NCI-H146 (cell line): ENCODE measurements around the gene TIGD7.
A peak's percentile ranks its signal among the peaks of the same experiment; 100 is the strongest.

Source experiments
- DNase-seq: peaks from one replicate; lab custom pipeline; 2025; lab: John Stamatoyannopoulos, UW

The TIGD7 gene, protein sequence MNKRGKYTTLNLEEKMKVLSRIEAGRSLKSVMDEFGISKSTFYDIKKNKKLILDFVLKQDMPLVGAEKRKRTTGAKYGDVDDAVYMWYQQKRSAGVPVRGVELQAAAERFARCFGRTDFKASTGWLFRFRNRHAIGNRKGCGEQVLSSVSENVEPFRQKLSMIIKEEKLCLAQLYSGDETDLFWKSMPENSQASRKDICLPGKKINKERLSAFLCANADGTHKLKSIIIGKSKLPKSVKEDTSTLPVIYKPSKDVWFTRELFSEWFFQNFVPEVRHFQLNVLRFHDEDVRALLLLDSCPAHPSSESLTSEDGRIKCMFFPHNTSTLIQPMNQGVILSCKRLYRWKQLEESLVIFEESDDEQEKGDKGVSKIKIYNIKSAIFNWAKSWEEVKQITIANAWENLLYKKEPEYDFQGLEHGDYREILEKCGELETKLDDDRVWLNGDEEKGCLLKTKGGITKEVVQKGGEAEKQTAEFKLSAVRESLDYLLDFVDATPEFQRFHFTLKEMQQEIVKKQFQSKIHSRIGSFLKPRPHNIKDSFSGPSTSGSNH

DNA sequence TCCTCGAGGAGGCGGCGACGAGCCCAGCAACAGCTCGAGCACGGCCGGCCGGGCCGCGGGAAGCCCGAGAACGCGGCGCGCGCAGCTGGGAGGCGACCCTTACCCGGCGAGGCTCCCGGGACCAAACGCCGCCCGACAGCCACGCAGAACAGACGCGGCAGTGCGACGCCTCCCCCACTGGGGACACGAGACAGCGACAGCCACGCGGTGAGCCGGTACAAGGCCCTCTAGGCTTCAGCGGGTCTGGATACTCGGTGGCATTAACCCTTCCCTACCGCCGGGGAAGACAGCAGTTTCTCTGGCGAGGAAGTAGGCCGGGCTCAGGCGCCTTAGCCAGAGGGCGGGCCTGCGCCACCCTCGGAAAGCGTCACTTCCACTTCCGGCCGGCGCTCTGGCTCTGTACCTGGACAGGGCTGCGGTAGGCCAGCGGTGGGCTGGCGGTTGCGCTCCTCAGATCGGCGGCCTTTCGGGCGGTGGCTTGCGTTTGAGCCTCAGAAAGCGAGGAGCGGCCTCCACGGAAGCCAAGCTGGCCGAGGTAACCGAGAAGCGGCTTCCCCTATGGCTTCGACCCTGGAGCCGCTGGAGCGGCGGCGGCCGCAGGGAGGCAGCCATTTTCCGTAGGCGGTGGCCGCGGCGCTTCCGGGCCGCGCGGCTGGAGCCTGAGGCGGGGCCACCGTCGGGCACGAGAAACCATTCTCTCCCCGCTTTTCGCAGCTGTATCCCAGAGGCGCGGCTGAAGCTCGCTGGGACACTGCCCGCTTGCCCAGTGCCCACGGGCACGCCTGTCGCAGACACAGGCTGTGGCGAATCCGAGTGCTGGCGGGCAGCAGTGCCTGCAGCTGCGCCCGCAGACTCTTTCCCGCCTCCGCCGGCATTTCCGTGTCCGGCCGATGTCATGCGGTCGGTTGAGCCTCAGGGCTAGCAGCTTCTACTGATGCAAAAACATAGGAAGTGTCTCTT lies at the start of gene TIGD7, which contains the start of gene ZNF75A:
TIGD7 (minus strand) TSS at position 322 of the 960 bp plus-strand sequence. CDS start 4,816 bp downstream, outside the sequence.
ZNF75A (plus strand) TSS at position 389 of the 960 bp plus-strand sequence. CDS start 2,932 bp downstream, outside the sequence.
- DNase-seq = peak; percentile 93

DNA sequence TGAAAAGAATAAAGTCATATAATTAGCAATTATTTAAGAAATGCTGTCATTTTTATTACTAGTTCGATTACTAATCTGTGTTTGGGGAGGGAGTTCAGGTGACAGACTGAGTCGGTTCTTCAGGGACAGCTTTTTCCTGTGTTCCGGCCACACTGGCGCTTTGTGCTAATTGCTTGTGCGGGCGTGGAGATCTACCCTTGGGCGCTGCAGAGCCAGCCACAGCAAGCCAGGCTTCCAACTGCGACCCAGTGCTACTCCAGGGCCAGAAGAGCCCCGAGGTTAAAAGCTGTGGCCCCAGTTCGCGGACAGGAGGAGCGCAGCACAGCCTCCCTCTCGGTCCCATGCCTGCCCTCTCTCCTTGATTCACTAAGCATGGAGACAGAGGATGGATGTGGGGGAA lies 43.9 kb upstream of the TIGD7 start:
- peak; percentile 37 for DNase-seq

DNA sequence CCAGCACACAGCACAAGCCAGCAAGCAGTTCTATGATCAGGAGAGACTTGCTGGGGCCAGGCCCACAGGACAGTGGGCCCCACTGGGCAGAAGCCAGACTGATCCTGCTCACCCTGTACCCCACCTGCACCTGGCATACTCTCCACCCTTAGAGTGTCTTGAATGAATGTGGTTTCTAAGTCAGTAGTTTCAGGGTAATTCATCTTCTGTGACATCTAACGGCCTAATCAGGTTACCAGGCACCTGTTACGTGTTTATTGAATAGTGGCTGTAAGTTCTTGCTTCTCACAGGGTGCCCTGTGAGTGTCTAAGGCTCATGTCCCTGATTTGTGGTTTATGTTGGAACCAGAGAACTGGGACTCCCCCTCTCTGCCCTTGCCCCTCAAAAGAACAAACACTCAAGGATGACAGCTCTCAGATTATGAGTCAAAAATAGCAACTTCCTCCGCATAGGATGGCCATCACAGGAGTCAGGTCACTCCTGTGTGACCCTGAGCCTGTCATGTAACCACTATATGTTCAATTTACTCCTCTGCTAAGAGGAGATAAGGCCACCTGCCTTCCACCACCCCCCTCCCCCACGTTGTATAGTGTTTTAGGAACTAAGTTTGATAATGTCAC lies 43.4 kb upstream of the TIGD7 start:
- DNase-seq = peak; percentile 2

DNA sequence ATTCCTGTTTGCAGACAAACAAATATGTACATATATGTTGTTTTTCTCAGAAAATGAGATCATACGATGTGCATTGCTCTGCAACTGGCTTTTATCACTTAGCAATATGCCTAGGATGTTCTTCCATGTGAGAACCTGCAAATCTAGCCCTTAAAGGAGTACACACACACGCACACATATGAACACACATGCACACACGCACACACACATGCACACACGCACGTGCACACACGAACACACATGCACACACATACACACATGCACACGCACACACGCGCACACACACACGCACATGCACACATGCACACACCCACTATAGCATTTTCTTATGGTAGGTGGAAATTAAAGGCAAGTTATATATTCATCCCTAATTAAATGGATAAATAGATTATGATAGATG lies 42.4 kb upstream of the TIGD7 start:
- DNase-seq = no peak

DNA sequence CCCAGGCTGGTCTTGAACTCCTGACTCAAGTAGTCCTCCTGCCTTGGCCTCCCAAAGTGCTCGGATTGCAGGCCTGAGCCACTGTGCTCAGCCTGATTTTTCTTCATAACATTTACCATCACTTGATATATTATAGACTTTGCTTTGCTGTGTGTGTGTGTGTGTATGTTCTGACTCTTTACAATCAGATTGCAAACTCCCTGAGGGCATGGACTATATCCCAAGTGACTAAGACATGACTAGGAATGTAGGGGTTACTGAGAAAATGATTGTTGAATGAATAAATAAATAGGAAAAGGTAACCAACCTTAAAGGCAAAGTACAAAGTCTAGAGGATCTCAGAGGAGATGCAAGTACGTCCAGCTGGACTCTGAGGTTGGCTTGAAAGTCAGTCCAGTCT lies 40.8 kb upstream of the TIGD7 start:
- no peak for DNase-seq

DNA sequence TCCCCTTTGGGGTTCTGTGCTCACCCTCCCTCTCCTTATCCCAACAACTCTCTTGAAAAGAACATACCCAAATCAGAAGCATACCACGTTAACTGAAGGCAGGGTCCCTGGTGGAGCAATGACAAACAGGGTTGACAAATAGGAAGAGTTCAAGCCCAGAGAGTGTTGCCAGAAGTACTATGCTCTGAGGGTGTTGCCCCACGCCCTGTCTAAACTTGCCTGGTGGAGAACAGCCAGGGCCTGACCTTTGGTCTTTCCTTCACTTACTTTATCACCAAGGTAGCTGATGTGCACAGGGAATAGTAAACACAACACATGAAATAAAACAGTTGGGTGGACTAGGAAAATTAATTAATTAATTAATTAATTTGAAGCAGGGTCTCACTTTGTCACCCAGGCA lies 23.4 kb upstream of the TIGD7 start:
- no peak for DNase-seq

DNA sequence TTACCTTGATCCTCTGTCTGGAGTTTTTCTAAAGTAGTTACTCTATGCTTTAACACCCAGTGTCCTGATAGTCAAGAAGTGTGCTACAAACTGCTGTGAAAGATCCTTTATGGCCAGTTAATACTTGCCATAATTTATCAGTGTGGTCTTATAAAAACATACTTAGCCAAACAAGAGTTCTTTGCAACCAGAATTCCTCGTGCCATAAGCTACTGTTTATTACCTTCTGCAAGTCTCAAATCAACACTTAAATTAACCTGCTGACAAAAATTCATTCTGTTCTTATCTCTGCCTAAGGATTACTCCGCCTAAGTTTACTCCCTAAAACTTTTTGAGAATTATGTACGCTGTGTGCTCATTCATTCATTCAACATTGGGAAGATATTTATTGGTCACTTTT lies 22.9 kb upstream of the TIGD7 start:
- DNase-seq = no peak

DNA sequence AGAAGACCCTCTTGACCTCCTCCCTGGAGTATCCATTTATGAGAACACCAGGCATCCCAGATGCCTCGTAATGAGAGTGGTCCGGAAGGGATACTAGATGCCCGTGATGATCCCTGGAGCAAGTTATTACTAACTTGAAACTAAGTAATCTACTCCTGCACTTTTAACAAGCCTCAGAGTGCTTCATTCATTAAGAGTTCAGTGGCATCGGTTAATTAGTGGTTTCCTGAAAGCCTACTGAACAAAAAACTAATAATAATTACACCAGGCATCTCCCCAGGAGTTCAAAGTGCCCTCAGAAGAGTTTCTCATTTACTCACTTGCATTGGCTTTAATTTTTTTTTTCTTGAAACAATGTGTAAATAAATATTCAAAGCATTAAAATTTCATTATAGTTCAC lies 22.3 kb upstream of the TIGD7 start:
- DNase-seq = no peak

DNA sequence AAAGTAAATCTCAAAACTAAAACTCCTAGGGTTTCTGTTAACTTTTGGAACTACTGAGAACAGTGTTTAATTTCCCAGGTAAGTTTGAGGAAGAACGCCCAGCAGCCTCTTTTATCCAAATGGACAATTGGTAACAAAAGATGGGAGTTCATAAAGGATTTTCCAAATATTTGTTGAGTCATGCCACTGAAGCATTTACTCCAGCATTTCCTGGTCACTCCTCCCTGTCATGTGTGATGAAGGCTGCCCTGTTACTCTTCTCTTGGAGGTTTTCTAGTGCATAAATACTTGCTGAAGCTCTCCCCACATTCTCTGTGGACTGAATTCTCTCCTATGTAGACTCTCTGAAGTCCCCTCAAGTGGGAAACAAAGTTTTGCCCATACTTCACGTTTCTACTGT lies 16.6 kb upstream of the TIGD7 start:
- no peak for DNase-seq

DNA sequence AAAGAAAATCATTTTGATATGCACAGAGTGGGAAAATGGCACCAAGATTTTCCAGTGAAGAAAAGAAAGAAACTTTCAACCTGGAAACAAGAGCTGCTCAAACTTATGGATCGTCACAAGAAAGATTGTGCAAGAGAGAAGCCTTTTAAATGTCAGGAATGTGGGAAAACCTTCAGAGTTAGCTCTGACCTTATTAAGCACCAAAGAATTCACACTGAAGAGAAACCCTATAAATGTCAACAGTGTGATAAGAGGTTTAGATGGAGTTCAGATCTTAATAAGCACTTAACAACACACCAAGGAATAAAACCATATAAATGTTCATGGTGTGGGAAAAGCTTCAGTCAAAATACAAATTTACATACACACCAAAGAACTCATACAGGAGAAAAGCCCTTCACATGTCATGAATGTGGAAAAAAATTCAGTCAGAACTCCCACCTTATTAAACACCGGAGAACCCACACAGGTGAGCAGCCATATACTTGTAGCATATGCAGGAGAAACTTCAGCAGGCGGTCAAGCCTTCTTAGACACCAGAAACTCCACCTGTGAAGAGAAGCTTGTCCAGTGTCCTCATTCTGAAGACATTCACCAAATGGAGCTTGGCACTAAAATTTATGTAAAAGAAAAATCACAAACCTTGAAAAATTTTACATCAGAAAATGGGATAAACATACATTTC lies 12.2 kb upstream of the TIGD7 start:
- DNase-seq = no peak

DNA sequence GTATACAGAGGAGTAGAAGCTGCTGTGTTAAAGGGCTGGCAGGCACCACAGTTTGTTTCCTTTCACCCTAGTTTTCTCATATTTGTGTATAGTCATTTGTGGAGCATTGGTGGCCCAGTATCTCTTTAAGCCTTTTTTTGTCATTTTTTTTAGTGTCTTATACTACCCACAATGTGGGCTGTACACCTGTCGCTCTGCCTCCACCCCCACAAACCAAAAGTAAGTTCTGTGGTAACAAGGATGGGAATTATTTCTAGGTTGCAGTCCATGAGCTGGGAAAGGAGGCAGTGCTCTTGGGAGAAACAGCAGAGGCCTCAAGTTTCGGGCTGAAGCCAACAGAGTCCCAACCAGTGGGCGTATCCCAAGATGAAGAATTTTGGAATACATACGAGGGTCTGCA lies 6.3 kb upstream of the TIGD7 start:
- no peak for DNase-seq

DNA sequence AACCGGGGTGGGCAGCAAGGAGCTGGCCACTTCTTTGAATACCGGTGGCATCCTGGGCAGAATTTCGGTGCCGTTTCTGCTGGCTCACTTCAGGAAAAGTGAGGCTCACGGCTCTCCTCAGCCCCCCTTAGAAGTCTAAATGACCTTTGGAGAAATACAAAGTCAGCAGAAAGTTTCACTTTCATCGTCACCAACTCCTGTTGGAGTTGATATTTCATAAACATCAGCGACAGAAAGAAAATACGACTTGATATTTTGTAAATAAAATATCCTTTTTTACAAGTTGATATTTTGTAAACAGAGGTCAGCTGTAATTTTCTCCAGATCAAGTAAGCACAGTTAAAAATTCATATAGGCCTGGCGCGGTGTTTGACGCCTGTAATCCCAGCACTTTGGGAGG lies 848 bp upstream of the TIGD7 start:
- DNase-seq = no peak

DNA sequence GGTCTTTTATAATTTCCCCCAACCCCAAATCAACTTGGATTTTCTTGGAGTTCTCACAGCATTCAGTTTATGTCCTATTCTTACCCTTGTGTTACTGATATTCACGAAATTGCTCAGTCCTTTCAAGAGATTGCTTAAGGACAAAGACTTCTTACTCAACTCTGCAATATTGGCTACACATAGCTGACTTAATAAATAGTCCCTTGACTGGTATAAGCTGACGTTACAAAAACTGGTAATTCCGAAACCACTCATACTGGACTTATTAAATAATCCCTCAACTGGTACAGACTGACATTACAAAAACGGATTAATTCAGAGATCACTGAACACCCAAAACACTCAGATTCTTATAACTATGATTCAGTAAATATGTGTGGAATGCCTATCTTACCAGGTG lies 860 bp downstream of the TIGD7 start:
- no peak for DNase-seq

DNA sequence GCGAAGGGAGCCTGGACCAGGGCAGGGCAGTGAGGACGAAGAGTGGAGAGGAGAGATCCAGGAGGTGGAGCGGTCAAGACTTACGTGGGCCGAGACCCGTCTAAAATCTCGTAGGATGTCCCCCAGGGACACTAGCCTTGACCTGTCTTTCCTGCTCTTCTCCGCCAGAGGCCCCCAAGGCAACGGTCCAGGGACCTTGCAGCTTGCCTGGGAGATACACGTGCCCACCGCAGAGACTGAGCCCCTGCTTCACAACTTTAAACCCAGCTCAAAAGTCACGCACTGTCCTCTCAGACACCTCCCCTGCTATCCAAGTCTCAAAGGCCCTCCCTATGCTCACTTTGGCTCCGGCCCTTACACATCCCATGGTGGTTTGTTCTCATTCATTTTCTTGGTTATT lies 9.4 kb downstream of the TIGD7 start:
- no peak for DNase-seq

DNA sequence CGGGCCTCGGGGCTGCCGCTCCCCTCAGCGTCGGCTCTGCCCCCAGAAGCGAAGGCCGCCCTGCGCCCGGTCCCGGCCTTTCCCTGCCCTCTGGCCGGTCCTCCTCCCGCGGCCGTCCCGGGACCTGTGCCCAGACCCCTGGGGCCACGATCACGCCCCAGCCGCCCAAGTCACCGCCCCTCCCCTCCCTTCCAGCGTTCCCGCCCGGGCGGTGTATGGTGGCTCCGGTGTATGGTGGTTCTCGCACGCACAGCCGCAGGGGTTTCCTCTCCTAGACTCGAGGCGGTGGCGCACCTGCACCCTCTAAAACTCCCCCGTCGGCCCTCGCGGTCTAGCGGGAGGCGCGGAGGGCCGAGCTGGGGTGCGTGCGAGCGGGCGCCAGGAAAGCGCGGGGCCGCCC lies 10.0 kb downstream of the TIGD7 start:
- DNase-seq = no peak

DNA sequence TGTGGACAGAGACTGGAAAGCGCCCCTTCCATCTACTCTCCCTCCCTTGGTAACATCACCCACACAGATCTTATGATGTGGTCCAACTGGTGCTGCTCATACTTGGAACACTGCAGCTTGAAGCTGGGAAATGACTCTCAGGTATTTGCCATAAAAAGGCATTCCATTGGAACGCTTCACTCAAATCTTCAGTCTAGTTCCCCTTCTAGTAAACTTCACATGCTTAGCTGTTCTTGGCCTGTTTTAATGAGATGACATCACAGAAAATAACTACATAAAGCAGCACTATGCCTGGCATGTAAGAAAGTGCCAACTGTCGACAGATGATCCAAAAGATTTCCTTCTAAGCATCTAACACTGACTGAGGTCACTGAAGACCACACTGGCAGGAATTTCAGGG lies 12.6 kb downstream of the TIGD7 start:
- DNase-seq = no peak

DNA sequence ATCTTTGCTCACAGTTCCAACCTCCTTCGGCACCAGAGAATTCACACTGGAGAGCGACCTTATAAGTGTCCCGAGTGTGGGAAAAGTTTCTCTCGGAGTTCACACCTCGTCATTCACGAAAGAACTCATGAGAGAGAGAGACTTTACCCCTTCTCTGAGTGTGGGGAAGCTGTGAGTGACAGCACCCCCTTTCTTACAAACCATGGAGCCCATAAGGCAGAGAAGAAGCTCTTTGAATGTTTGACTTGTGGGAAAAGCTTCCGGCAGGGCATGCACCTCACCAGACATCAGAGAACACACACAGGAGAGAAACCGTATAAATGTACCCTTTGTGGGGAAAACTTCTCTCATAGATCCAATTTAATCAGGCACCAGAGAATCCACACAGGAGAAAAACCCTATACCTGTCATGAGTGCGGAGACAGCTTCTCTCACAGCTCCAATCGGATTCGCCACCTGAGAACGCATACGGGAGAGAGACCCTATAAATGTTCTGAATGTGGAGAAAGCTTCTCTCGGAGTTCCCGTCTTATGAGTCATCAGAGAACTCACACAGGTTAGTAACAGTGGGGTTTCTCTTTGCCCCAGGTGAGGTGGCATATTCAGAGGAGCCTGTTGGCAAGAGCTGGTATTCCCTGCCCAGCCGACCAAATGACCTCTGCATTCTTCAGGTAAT lies 15.1 kb downstream of the TIGD7 start:
- DNase-seq = no peak

DNA sequence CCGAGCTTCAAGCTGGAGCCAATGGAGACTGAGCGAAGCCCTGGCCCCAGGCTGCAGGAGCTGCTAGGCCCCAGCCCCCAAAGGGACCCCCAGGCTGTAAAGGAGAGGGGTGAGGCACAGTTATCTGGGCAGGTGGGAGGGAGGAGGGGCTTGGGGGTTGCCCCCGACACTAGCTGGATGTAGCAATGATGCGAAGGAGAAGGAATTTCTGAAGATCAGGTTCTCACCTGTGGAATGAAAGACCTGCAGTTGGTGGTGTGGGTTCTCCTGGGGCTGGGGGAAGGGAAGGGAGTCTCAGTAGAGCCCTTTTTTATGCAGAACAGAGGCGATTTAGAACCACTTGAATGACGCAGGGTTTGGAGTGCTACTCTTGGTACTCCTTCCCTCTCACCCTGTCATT lies 20.1 kb downstream of the TIGD7 start:
- DNase-seq = no peak

DNA sequence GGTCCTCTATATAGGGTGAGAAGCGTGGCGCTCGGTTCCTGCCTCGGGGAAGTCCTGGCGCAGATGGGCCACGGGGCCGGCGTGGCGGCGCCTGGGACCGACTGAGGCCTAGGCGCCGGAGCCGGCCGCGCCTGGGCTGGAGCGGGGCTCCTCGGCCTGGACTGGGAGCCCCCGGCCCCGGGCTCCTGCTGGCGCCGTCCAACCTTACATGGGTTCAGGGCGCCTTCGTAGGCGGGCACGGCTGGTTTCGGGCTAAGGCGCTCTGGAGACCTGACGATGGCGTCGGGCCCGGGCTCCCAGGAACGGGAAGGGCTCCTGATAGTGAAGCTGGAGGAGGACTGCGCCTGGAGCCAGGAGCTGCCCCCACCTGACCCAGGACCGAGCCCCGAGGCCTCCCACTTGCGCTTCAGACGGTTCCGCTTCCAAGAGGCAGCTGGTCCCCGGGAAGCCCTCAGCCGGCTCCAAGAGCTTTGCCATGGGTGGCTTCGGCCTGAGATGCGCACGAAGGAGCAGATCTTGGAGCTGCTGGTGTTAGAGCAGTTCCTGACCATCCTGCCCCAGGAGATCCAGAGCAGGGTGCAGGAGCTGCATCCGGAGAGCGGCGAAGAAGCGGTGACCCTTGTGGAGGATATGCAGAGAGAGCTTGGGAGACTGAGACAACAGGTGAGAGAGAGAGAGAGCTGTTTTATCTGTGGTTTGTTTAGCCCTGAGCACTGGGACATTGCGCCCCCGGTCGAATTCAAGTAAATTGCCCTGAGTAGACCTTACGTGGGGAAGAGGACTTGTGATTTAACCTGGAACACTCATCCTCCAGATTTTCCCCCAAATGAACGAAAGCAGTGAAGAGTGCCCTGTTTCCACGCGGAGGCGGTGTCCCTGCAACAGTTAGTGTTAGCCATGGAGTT lies 21.4 kb downstream of the TIGD7 start:
- DNase-seq = peak; percentile 19
